HUDEP-2 (cell line): ENCODE results near the gene TMEM39A.

Experiments used
- DNase-seq, 76 experiments: peaks; one replicate each; lab custom pipeline; 2025; ENCODE audit not compliant: unreplicated experiment in 76 of 76; lab: John Stamatoyannopoulos, UW

The TMEM39A gene

GRCh38 chr3:119401503-119402440 is 61.6 kb downstream of the TMEM39A start:
- DNase-seq, result no peak

GRCh38 chr3:119401069-119401468 is 62.3 kb downstream of the TMEM39A start:
- no peak for DNase-seq

GRCh38 chr3:119400466-119400865 is 62.9 kb downstream of the TMEM39A start:
- no peak for DNase-seq

- DNase-seq, result no peak
Measured at GRCh38 chr3:119396870-119397269, 66.5 kb downstream of the TMEM39A start.

GRCh38 chr3:119395923-119396358 is 67.5 kb downstream of the TMEM39A start:
- no peak for DNase-seq

- DNase-seq, result peak in 1 of 76 experiments; percentile 16
Measured at GRCh38 chr3:119388577-119388976, 74.8 kb downstream of the TMEM39A start.

- DNase-seq, result no peak
Measured at GRCh38 chr3:119382134-119382533, 81.3 kb downstream of the TMEM39A start.

GRCh38 chr3:119380697-119381096 is 82.7 kb downstream of the TMEM39A start:
- DNase-seq, result peak in 14 of 76 experiments; percentile 2 to 24 (median 6)
